A673 (cell line): Measurements from ENCODE around the gene KLF3.

Experiments used
- EZH2 ChIP-seq: fragments of 200-600 bp; sonication (generic); IDR thresholded peaks from 2 replicates; pipeline ENCODE4 v1.6.1; 2017; ENCODE audit warnings: borderline replicate concordance, low read depth, mild to moderate bottlenecking, mixed read lengths, antibody characterized with exemption, low read length; ENCODE audit not compliant: poor library complexity, severe bottlenecking
- TF ChIP-seq, protein P1 (sequence below): fragments of 300-800, 200-600 bp; sonication (generic); conservative IDR thresholded peaks from 2 replicates; pipeline ENCODE4 v1.5.1; 2017; ENCODE audit warnings: low read depth, mild to moderate bottlenecking, antibody characterized with exemption, low read length, moderate library complexity, mixed read lengths

DNA sequence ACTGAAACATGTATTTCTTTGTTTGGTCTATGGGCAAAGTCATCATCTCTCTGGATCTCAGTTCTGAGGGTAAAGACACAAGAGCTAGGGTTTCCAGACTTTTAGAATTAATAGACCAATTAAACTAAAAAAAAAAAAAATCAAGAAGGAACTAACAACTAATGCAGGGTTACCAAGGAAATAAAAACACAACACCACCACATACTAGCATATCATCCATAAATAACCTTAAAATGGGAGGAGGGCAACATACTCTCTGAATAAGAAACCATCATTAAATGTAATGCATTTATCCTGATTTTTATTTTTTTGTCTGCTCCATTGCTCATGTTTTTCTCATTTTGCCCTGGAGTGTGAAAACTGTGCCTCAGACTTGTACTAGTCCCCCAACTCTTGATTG lies 33.5 kb upstream of the KLF3 start:
- no peak for TF ChIP-seq EZH2
- TF ChIP-seq, protein P1, sequence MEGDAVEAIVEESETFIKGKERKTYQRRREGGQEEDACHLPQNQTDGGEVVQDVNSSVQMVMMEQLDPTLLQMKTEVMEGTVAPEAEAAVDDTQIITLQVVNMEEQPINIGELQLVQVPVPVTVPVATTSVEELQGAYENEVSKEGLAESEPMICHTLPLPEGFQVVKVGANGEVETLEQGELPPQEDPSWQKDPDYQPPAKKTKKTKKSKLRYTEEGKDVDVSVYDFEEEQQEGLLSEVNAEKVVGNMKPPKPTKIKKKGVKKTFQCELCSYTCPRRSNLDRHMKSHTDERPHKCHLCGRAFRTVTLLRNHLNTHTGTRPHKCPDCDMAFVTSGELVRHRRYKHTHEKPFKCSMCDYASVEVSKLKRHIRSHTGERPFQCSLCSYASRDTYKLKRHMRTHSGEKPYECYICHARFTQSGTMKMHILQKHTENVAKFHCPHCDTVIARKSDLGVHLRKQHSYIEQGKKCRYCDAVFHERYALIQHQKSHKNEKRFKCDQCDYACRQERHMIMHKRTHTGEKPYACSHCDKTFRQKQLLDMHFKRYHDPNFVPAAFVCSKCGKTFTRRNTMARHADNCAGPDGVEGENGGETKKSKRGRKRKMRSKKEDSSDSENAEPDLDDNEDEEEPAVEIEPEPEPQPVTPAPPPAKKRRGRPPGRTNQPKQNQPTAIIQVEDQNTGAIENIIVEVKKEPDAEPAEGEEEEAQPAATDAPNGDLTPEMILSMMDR: no peak
